KBM-7 (cell line): ENCODE data around the gene DTYMK.
A peak's percentile ranks its signal among the peaks of the same experiment; 100 is the strongest.

ENCODE experiments used
- DNase-seq: peaks from one replicate; pipeline ENCODE4 v3.0.0-alpha.2; 2015
- in situ Hi-C: fragments of 300-500 bp; cut with MboI; formaldehyde crosslinking; loops from 2 replicates; pipeline ENCODE4 v1.14.3; 2020; ENCODE audit warnings: low sequenced_read_pairs, low pct_unique_long_range_greater_than_20kb, mixed read lengths

Gene DTYMK

GRCh38 chr2:241719093-241719492 lies 32.5 kb upstream of the DTYMK start:
- in situ Hi-C loops = no loop called here
- DNase-seq = no peak

- in situ Hi-C loops = no loop called here
- no peak for DNase-seq
These were observed 22.3 kb upstream of the DTYMK start for GRCh38 chr2:241708879-241709278.

- DNase-seq = no peak
- in situ Hi-C loops = no loop called here
These were observed 19.9 kb upstream of the DTYMK start for GRCh38 chr2:241706537-241706936.

- no peak for DNase-seq
- in situ Hi-C loops = no loop called here
These were observed 16.5 kb upstream of the DTYMK start for GRCh38 chr2:241703032-241703604.

GRCh38 chr2:241702155-241703031 lies 15.8 kb upstream of the DTYMK start:
- in situ Hi-C loops = no loop called here
- DNase-seq = peak; percentile 86

GRCh38 chr2:241701399-241702154 lies 15.0 kb upstream of the DTYMK start, which contains the start of gene ING5:
Gene ING5, plus strand, starts transcription at chr2:241702039. Its CDS starts 27 bp downstream, at chr2:241702066.
- in situ Hi-C loops = no loop called here
- DNase-seq = peak; percentile 90

GRCh38 chr2:241701149-241701398 lies 14.5 kb upstream of the DTYMK start:
- peak; percentile 89 for DNase-seq
- in situ Hi-C loops = no loop called here

GRCh38 chr2:241695651-241696050 lies 9.0 kb upstream of the DTYMK start:
- in situ Hi-C loops = no loop called here
- DNase-seq = no peak

GRCh38 chr2:241692448-241692847 lies 5.8 kb upstream of the DTYMK start:
- DNase-seq = no peak
- in situ Hi-C loops = no loop called here

GRCh38 chr2:241690202-241690717 lies 3.6 kb upstream of the DTYMK start:
- in situ Hi-C loops = no loop called here
- DNase-seq = no peak

- in situ Hi-C loops = no loop called here
- DNase-seq = no peak
These were observed 2.7 kb upstream of the DTYMK start for GRCh38 chr2:241689306-241689705.

GRCh38 chr2:241686324-241686649 lies 328 bp downstream of the DTYMK start:
- in situ Hi-C loops = no loop called here
- no peak for DNase-seq

- DNase-seq = no peak
- in situ Hi-C loops = no loop called here
These were observed 5.6 kb downstream of the DTYMK start for GRCh38 chr2:241680827-241681599.

GRCh38 chr2:241680044-241680443 lies 6.6 kb downstream of the DTYMK start:
- no peak for DNase-seq
- in situ Hi-C loops = no loop called here

GRCh38 chr2:241678784-241679540 lies 7.7 kb downstream of the DTYMK start:
- in situ Hi-C loops = no loop called here
- DNase-seq = no peak

- no peak for DNase-seq
- in situ Hi-C loops = no loop called here
These were observed 8.3 kb downstream of the DTYMK start for GRCh38 chr2:241678307-241678706.

- no peak for DNase-seq
- in situ Hi-C loops = no loop called here
These were observed 9.2 kb downstream of the DTYMK start for GRCh38 chr2:241677392-241677791.

- in situ Hi-C loops = no loop called here
- no peak for DNase-seq
These were observed 9.9 kb downstream of the DTYMK start for GRCh38 chr2:241676665-241677064.

- in situ Hi-C loops = no loop called here
- no peak for DNase-seq
These were observed 10.7 kb downstream of the DTYMK start for GRCh38 chr2:241675885-241676284.
